GM18526 (cell line): Measurements from ENCODE around the gene IRF2.

Experiments
- POLR2A ChIP-seq: IDR thresholded peaks from 3 replicates; pipeline ENCODE4 v1.6.1; 2011; ENCODE audit not compliant: insufficient read length; ENCODE audit errors: extremely low read depth

Gene IRF2

DNA sequence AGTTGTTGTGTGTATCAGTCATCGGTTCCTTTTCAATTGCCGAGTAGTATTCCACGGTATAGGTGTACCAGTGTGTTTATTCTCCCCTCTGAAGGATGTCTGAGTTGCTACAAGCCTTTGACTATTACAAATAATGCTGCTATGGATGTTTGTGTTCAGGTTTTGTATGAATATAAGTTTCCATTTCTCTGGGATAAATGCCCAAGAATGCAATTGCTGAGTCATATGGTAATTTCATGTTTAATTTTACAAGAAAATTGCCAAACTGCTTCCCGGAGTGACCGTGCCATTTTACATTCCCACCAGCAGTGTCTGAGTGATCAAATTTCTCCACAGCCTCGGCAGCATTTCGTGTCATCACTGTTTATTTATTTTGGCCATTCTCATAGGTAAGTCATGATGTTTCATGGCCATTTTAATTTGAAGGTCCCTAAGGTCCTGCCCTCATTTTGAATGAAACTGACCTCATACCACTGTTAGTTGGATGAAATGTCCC is 73.9 kb downstream of the IRF2 start:
- TF ChIP-seq POLR2A: no peak

DNA sequence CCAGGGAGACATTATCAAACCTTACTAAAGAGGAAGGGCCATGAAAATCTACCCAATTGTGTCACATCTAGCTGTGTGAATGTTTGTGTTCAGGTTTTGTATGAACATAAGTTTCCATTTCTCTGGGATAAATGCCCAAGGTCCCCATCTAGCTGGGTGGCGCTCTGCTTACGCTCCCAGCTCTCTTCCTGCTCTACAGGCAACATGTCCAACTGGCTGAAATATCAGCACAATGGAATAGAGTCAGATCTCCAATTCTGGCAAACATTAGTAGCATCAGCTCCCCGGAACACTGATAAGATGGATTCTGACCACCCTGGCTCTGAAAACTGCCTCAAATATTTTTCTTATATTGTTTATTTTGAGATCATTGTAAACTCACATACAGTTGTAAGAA is 74.8 kb downstream of the IRF2 start:
- no peak for TF ChIP-seq POLR2A

DNA sequence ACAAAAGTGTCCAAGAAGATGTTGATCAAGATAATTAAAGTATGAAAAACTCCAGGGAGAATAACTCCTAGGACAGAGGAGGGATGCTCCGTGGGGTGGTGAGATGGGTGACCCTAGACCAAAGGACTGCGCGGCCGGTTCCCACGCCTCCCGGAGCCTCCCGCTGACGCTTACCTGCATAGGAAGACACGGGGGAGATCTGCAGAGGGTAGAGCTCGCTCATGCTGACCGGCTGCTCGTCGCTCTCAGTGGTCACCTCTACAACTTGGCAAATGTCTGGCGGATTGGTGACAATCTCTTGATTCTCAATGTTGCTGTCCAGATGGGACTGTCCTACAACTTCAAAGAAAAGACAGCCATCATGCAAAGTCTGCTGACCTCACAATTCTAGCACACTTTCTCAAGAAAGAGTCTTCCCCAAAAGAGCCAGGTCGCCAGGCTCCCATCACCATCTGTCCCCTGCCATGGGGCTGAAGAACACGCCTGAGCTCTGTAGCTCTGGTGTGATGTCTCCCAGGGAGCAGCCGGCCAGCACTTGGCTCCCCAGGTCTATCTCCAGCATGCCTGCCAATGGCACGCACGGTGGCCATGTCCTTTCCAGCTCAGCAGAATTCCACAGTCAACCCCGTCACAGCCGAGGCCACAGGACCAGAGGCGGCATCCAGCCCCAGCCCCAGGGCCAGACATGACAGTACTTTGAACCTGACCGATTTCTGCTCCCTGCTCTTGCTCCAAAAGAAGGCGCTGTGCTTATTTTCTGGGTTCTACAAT is 75.4 kb downstream of the IRF2 start:
- TF ChIP-seq POLR2A: no peak

DNA sequence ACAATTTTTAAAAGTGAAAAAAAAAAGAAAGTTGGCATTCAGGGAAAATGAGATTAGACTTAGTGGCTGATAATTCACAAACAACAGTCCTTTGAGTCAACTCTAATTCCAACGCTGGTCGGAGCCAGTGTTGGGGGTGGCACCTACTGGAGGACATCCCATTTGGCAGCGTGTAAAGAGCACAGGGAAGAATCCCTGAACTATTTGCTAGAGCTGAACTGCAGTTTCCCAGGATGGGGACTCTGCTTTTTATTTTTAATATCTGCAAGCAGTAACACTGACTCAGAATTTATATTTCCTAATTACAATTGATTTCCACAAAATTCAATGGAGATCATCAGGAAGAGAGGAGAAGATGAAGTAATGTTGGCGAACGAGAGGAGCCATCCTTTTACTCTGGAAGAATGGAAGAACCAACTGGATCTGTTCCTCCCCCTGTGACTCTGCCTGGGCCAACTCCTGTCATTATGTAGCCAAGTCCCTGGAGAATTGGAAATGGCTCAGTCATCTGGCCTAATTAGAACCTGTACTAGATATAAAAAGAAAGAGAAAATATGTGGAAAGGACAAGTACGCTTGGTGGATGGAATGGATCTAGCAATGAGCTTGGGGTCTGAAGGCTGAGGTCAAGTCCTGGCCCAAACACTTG is 76.7 kb downstream of the IRF2 start:
- no peak for TF ChIP-seq POLR2A

DNA sequence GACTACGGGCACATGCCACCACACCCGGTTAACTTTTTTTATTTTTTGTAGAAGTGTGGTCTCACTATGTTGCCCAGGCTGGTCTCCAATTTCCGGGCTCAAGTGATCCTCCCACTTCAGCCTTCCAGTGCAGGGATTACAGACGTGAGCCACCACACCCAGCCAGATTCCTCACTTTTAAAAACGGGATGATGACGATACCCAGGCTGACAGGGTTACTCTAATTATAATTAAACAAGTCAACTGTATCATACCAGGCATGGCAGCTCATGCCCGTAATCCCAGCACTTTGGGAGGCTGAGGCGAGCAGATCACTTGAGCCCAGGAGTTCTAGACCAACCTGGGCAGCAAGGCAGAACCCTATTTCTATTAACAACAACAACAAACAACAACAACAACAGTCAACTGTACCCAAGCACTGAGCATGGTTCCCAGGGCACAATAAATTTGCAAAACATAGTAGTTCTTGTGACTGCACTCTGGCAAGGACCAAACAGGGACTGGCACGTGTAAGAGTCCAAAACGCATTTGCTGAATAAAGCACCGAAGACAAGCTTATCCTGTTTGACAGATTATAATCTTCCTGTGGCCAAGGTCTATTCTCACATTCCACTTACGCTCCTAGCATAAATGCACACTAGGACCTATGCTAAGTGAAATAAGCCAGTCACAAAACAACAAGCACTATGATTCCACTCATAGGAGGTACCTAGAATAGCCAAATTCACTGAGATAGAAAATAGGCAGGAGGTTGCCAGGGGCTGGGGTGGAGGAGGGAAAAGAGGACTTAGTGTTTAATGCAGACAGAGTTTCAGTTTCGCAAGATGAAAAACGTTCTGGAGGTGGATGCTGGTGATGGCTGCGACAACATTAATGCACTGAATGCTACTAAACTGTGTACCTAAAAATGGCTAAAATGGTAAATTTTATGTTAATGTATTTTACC is 77.5 kb downstream of the IRF2 start:
- TF ChIP-seq POLR2A: no peak

DNA sequence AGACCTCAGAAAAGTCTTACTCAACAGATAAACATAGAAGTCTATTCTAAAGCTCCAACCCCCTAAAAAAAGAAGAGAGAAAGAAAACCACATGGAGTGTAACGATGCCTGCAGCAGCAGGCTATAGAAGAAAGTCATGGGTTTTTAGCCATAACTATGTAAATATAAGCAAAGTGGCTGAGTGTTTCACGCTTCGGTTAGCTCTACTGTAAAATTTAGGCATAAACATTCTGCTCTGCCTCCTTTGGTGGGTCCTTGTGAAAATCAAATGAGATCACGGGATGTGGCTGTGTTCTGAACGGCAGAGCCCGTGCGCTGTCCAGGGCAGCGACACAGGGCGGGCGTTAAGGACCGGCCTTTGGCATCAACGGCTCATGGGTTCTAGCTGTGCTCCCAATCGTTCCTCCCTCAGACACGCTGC is 78.4 kb downstream of the IRF2 start:
- TF ChIP-seq POLR2A: peak; percentile 17

DNA sequence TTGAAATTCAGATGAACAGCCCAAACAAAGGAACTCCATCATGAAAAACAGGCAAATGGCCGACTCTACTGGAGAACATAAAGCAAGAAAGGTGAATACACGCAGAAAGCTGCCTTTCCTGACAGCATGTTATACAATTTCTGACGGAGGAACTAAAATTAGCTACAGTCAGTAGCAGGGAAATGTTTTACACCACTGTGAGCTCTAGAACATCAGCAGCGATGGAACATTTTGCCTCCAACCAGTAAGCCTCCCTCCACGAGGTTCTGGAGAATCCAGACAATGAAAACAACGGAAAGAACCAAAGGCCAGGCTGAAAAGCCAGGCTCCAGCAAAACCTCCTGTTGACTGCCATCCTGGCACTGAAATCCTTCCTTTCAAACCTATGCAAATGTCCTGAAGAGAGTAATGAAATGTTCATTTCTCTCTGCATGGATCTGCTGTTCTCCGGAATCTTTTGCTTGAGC is 78.9 kb downstream of the IRF2 start:
- TF ChIP-seq POLR2A: no peak

DNA sequence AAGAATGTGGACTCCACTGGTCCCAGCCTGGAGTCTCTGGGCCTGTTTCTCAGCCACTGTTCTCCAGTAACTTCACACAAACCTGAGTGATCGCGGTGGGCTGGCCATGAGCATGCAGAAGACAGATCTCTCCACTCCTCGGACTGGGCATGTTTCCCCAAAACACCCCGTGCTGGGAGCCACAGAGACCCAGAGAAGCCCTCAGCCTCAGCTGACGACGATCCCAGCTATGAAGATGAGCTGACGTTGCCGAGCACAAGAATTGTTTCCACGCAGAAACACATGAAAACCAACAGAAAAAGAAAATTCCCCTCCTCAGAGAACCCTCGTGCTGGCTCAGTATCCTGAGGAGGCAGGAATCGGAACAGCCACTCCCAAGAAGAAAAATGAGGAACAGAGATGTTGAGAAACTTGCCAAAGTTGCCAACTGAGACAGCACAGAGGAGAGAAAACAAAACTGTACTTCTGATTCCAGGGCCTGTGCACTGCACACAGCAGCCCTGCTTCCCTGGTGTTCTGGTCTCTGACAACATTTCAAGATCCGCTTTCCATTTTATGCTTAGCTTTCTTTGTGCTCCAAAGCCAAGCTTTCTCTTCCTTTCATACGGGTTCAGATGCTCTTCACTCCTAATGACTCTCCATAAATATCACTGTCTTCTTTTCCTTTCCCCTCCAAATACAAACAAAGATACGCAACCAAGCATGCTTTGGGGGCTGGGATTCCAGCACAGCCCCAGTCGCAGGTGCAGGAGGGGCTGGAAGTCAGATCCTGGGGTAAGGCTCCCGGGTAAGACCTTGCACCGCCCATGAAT is 81.4 kb downstream of the IRF2 start:
- TF ChIP-seq POLR2A: no peak

DNA sequence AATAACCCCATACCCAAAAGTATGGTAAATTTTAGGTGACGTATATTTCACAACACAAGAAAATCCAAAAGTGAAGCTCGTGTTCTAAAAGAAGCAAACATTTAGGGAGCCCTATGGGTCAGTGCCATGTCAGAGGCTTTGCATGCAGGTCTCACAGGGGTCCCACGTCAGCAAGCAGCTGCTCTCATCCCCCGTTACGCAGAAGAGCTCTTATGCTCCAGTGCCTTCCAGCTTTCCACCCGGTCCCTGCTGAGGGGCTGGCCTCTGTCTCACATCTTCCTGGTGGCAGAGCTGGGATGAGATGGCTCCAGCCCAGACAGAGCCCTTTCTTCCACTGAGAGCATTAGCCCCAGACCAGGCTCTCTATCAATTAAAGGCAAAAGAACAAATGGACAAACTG is 82.0 kb downstream of the IRF2 start:
- TF ChIP-seq POLR2A: no peak

DNA sequence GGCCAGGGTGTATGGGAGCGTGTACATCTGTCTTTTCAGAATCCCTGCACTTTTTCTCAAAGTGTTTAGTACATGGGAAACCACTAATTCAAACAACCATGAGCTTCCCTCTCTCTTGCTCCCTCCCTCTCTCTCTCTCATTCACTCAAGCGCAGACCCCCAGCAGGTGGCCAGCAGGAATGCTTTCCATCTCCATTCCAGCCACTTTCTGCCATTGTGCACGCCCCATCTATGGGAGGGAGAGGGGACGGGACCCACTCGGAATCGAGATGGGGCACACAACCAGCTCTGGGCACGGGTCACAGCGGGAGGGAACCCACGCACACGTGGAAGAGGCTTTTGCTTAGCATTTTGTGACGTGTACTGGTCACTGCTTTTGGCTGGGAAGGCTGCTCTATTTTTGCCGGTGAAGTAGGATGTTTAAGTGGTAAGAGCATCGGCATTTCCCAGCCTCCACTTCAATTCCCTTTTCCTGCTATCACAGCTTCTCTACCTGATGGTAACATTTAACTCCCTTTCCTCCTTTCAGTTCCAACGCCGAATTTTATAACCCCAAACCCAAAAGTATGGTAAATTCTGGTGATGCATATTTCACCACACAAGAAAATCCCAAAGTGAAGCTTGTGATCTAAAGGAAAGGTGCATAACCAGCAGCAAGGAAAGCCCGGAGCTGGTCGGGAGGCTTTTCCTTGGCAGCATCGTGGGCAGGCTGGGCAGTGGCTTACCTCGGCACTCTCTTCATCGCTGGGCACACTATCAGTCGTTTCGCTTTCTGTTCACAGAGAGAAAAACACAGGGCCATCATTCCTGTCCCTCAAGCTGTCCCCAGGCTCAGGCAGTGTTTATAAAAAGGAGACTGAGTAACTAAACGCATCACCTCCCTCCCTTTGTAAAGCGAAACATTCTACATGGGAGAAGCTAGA is 84.1 kb downstream of the IRF2 start:
- no peak for TF ChIP-seq POLR2A

DNA sequence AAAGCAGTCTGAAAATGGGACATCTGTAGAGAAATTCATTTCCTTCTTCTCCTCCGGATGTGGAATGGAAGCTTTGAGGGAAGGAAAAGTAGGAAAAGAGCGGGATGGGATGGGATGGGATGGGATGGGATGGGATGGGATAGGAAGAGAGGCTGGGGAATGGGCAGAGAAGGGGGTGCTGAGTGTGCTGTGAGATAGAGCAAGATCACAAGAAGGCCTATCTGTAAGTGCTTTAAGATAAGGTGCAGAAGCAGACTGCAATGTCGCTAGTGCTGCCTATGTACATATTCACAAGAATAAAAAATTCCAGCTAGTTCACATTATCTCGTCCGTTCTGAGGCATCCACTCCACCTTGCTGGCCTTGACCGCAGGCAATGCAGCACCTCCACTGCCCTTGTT is 86.2 kb downstream of the IRF2 start:
- no peak for TF ChIP-seq POLR2A

DNA sequence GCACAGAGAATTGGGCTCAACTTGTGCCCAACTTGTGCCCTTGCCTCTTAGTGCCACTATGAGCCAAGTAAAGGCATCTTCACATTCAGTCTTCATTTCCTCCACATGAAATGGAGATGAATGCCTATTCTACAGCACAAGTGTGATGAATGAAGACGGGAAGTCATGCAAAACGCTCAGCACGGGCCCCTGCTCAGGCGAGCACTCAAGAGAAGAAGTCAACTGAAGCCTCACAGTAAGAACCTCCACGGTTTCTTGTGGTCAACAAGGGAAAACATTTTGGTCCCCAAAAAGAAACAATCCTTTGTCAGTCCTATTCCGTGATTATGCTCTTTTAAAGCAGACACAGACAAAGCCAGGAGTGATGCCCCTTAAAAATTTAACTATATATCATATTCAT is 87.0 kb downstream of the IRF2 start:
- no peak for TF ChIP-seq POLR2A

DNA sequence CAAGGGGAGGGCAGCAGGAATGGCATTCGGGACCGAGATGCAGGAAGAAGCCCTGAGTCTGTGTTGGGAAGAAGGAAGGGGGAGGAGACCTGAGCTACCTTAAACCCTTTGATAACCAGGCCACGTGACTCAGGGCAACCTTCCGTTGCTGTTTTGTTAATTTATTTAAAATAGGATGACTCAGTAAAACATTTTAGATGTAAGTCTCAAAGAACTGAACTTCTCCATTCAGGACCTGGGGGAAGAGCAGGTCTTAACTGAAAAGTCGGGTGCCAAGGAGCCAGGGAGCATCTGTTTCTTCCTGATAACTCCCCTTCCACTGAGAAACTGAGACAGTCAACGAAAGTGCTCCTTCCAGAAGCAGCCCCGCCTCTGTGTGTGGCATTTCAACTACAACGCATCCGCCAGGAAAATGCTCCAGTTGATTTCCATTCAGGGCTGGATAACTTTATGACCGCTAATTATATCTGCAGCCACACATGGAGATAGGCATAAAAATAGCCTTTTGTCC is 88.0 kb downstream of the IRF2 start:
- no peak for TF ChIP-seq POLR2A
